H1 (cell line): ENCODE measurements around the gene TBX4. TPM values are rescaled to one million over a fixed set of nuclear protein-coding genes. Genes with fewer than 3 reads are reported as not detected.

Source experiments
- CEBPB ChIP-seq: IDR thresholded peaks from 2 replicates; pipeline ENCODE4 v1.6.1; 2012; ENCODE audit warnings: low read depth, low read length
- EGR1 ChIP-seq: IDR thresholded peaks from 2 replicates; pipeline ENCODE4 v1.6.1; 2011; ENCODE audit warnings: low read depth, low read length, borderline replicate concordance
- FOSL1 ChIP-seq: IDR thresholded peaks from 2 replicates; pipeline ENCODE4 v1.6.1; 2011; ENCODE audit warnings: mild to moderate bottlenecking, low read depth, low read length, moderate library complexity; ENCODE audit not compliant: insufficient read depth
- RAD21 ChIP-seq, 2 experiments: IDR thresholded peaks in 1 of 2; conservative IDR thresholded peaks in 1 of 2; 2 replicates each; pipeline ENCODE4 v1.6.1; 2011; ENCODE audit warnings: low read depth in 2 of 2, low read length in 2 of 2, improper control_type of control experiment in 1 of 2, inconsistent platforms in 1 of 2, mild to moderate bottlenecking in 1 of 2, moderate library complexity in 1 of 2
- RBBP5 ChIP-seq: IDR thresholded peaks from 2 replicates; pipeline ENCODE4 v1.7.1; 2012; ENCODE audit warnings: low read depth, mild to moderate bottlenecking, inconsistent platforms, low read length, moderate library complexity, borderline replicate concordance
- RFX5 ChIP-seq: IDR thresholded peaks from 2 replicates; pipeline ENCODE4 v1.6.1; 2011; ENCODE audit warnings: low read depth, low read length, improper control_type of control experiment, borderline replicate concordance
- RXRA ChIP-seq: IDR thresholded peaks from 2 replicates; pipeline ENCODE4 v1.6.1; 2011; ENCODE audit warnings: low read depth, mild to moderate bottlenecking, low read length, moderate library complexity; ENCODE audit not compliant: insufficient read depth
- SIN3A ChIP-seq, 2 experiments: IDR thresholded peaks in 1 of 2; conservative IDR thresholded peaks in 1 of 2; 2 replicates each; pipeline ENCODE4 v1.6.1; 2011 to 2012; ENCODE audit warnings: low read length in 2 of 2, improper control_type of control experiment in 1 of 2, low read depth in 1 of 2, mild to moderate bottlenecking in 1 of 2
- SP1 ChIP-seq: IDR thresholded peaks from 2 replicates; pipeline ENCODE4 v1.6.1; 2011; ENCODE audit warnings: low read depth, low read length
- SP2 ChIP-seq: IDR thresholded peaks from 2 replicates; pipeline ENCODE4 v1.6.1; 2012; ENCODE audit warnings: mild to moderate bottlenecking, low read length, inconsistent platforms
- SP4 ChIP-seq: IDR thresholded peaks from 2 replicates; pipeline ENCODE4 v1.6.1; 2012; ENCODE audit warnings: low read length, inconsistent platforms
- SUZ12 ChIP-seq: fragments of 200-600 bp; sonication (generic); IDR thresholded peaks from 2 replicates; pipeline ENCODE4 v1.6.1; 2012; ENCODE audit warnings: mild to moderate bottlenecking, inconsistent platforms, low read length, moderate library complexity, mixed read lengths
- TAF7 ChIP-seq: optimal IDR thresholded peaks from 2 replicates; pipeline ENCODE3; 2011; ENCODE audit warnings: low read depth, mild to moderate bottlenecking, inconsistent platforms, low read length, moderate library complexity, borderline replicate concordance
- TCF12 ChIP-seq: IDR thresholded peaks from 2 replicates; pipeline ENCODE4 v1.6.1; 2011; ENCODE audit warnings: low read depth, mild to moderate bottlenecking, low read length
- YY1 ChIP-seq: IDR thresholded peaks from 2 replicates; pipeline ENCODE4 v1.6.1; 2011; ENCODE audit warnings: low read depth, mild to moderate bottlenecking, low read length
- ZNF274 ChIP-seq: IDR thresholded peaks from 2 replicates; pipeline ENCODE4 v1.7.0; 2012; ENCODE audit warnings: low read length, borderline replicate concordance; ENCODE audit errors: extremely low read depth
- polyA plus RNA-seq, 7 experiments: library from polyadenylated mRNA; depleted of rRNA in 3 of 7; stranded (reverse) in 5 of 7; unstranded in 2 of 7; fragments of >200 nt in 5 of 7; fragments of 200-250 nt in 2 of 7; gene quantifications; 1 replicate in 5 of 7; 2 replicates in 1 of 7; 4 replicates in 1 of 7; pipeline versions ENCODE4 v1.2.1 to v1.2.3, GENCODE V29; 2011 to 2013; ENCODE audit warnings: missing spikeins in 2 of 7, mixed read lengths in 2 of 7
- total RNA-seq: library from RNA; stranded (reverse); fragmentation: NEBNext Ultra II Directional; extraction: Animal tissue kit (Norgen Biotek cat#: 25700); gene quantifications from 2 replicates; pipeline ENCODE4 v1.2.1, GENCODE V29; 2021
- TF ChIP-seq, protein P1 (sequence below): IDR thresholded peaks from 2 replicates; pipeline ENCODE4 v1.6.1; 2012; ENCODE audit warnings: inconsistent platforms
- TF ChIP-seq, protein P2 (sequence below): IDR thresholded peaks from 2 replicates; pipeline ENCODE4 v1.6.1; 2011; ENCODE audit warnings: low read length, improper control_type of control experiment

The TBX4 gene
- total and polyA plus RNA-seq, 2 of the 8 experiments (the other 6 are each of a cell fraction or from before 2014, with no cell fraction given) = 0.02 TPM; not detected in 1

DNA sequence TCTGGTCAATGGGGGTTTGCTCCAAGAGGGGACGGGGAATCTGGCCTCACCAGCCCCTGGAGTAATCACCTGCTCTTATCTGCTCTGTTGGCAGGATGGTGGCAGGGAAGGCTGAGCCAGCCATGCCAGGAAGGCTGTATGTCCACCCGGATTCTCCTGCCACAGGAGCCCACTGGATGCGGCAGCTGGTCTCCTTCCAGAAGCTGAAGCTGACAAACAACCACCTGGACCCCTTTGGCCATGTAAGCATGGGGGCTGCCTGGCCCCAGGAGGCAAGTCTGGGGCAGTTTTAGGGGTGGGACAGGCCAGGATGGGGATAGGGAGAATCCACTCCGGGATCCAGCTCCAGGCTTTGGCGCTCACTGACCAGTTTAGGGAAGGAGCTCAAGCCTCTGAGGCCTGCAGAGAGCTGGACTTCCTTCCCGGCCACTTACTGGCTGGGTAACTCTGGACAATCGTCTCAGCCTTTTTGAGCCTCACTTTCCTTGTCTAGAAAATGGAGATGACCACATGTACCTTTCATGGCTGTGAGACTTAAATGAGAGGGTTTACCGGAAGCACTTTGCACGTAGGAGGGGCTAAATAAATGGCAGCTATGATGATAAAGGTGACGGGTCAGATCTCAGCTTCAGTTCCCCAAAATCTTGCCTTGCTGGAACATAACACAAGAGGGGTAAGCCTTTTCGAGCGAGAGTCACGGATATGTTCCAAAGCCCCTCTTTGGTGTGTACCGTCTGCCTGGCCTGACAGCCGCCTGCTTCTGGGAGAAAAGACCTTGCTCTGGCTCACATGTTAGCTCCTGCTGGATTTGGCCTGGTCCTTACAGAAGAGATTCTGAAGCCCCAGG, 15.4 kb downstream of the TBX4 start (continued):
- TF ChIP-seq FOSL1 = no peak
- TF ChIP-seq, protein P1, sequence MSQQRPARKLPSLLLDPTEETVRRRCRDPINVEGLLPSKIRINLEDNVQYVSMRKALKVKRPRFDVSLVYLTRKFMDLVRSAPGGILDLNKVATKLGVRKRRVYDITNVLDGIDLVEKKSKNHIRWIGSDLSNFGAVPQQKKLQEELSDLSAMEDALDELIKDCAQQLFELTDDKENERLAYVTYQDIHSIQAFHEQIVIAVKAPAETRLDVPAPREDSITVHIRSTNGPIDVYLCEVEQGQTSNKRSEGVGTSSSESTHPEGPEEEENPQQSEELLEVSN = no peak
- TF ChIP-seq SUZ12 = peak; percentile 53
- peak; percentile 91 for TF ChIP-seq SP1
- no peak for TF ChIP-seq ZNF274
- no peak for TF ChIP-seq SIN3A (conservative IDR thresholded peaks at IDR 0.05 in 1 of 2, IDR thresholded peaks at IDR 0.05 in 1 of 2; ENCODE audit: low read depth in 1 of 2, low read length in 2 of 2)
- TF ChIP-seq SP4 = no peak
- no peak for TF ChIP-seq TCF12
- TF ChIP-seq RAD21 (IDR thresholded peaks at IDR 0.05 in 1 of 2, conservative IDR thresholded peaks at IDR 0.05 in 1 of 2; ENCODE audit: low read depth in 2 of 2, low read length in 2 of 2) = no peak
- TF ChIP-seq RXRA = no peak
- TF ChIP-seq TAF7 = no peak
- TF ChIP-seq SP2 = no peak
- TF ChIP-seq EGR1 = 0 out of 2 replicates have a peak, but pooled peaks have one; percentile 6
- no peak for TF ChIP-seq CEBPB
- TF ChIP-seq YY1 = peak; percentile 59; the same call in 1 of the 2 replicates
- no peak for TF ChIP-seq RBBP5
- TF ChIP-seq, protein P2, sequence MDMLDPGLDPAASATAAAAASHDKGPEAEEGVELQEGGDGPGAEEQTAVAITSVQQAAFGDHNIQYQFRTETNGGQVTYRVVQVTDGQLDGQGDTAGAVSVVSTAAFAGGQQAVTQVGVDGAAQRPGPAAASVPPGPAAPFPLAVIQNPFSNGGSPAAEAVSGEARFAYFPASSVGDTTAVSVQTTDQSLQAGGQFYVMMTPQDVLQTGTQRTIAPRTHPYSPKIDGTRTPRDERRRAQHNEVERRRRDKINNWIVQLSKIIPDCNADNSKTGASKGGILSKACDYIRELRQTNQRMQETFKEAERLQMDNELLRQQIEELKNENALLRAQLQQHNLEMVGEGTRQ = no peak
- TF ChIP-seq RFX5 = 0 out of 2 replicates have a peak, but pooled peaks have one; percentile 22
